ENCODE measurements around the gene HTT. TPM values are rescaled to one million over a fixed set of nuclear protein-coding genes. Genes with fewer than 3 reads are reported as not detected.

HTT gene
- total RNA-seq, 3 donors from 2014 or later (not counting 1 experiment from before 2014, with no cell fraction given), result 132 to 175 (median 165) TPM

- no peak for TF ChIP-seq CTCF (IDR thresholded peaks at IDR 0.05)
- Histone ChIP-seq H3K27ac (ENCODE audit: low read length) (no peak overlapping the region), H3K4me1 (ENCODE audit: control insufficient read depth, insufficient read depth, low read length) (peaks cover 19% of the 10 kb centered on the region), H3K27me3 (ENCODE audit: control insufficient read depth, insufficient read depth, low read length) (no peaks in the 10 kb centered on the region), H3K4me3 (ENCODE audit: low read length) (no peak overlapping the region), H3K9me3 (ENCODE audit: control insufficient read depth, insufficient read depth, low read length) (no peaks in the 10 kb centered on the region), H3K36me3 (ENCODE audit: control insufficient read depth, insufficient read depth, low read length) (no peaks in the 10 kb centered on the region)
- ATAC-seq (no peak), DNase-seq (no peak)
- intact Hi-C loops (cut with micrococcal nuclease), result no loop called here
- H3K4me1 Mint-ChIP-seq, result peaks cover 21 to 28% of the 10 kb centered on the region in 2 donors
- no peaks in the 10 kb centered on the region for H3K36me3 Mint-ChIP-seq
- peaks cover 0 to 3% of the 10 kb centered on the region in 2 donors for H3K27me3 Mint-ChIP-seq (ENCODE audit: low read depth in 2 of 2)
- no peaks in the 10 kb centered on the region for H3K9me3 Mint-ChIP-seq
- no peak overlapping the region for H3K27ac Mint-ChIP-seq
- 80% methylated on average over 8 of the region's 8 CpGs for WGBS (ENCODE audit: insufficient coverage)
- H3K4me3 Mint-ChIP-seq, result no peak overlapping the region
These were observed 40.2 kb upstream of the HTT start for GRCh38 chr4:3034231-3034630.

GRCh38 chr4:3035249-3035648 lies 39.2 kb upstream of the HTT start:
- Mint-ChIP-seq H3K36me3 (no peaks in the 10 kb centered on the region), H3K9me3 (no peaks in the 10 kb centered on the region), H3K4me1 (peaks cover 27 to 34% of the 10 kb centered on the region in 2 donors), H3K4me3 (no peak overlapping the region), H3K27me3 (ENCODE audit: low read depth in 2 of 2) (peaks cover 0 to 3% of the 10 kb centered on the region in 2 donors), H3K27ac (no peak overlapping the region)
- H3K27me3 ChIP-seq (ENCODE audit: control insufficient read depth, insufficient read depth, low read length), result no peaks in the 10 kb centered on the region
- TF ChIP-seq CTCF (IDR thresholded peaks at IDR 0.05), result no peak
- H3K4me1 ChIP-seq (ENCODE audit: control insufficient read depth, insufficient read depth, low read length), result peaks cover 26% of the 10 kb centered on the region
- no peak for DNase-seq
- no peak overlapping the region for H3K27ac ChIP-seq (ENCODE audit: low read length)
- H3K9me3 ChIP-seq (ENCODE audit: control insufficient read depth, insufficient read depth, low read length), result no peaks in the 10 kb centered on the region
- no peak for ATAC-seq
- intact Hi-C loops (cut with micrococcal nuclease), result loop anchor here (5.0 kb wide), 1 partner anchor 273 kb away; no protein-coding TSS in a partner anchor
- H3K36me3 ChIP-seq (ENCODE audit: control insufficient read depth, insufficient read depth, low read length), result no peaks in the 10 kb centered on the region
- 89% methylated on average over 8 of the region's 8 CpGs for WGBS (ENCODE audit: insufficient coverage)
- H3K4me3 ChIP-seq (ENCODE audit: low read length), result no peak overlapping the region

- intact Hi-C loops (cut with micrococcal nuclease), result loop anchor here (5.0 kb wide), 1 partner anchor 273 kb away; no protein-coding TSS in a partner anchor
- no peaks in the 10 kb centered on the region for H3K36me3 ChIP-seq (ENCODE audit: control insufficient read depth, insufficient read depth, low read length)
- TF ChIP-seq CTCF (IDR thresholded peaks at IDR 0.05), result no peak
- H3K9me3 ChIP-seq (ENCODE audit: control insufficient read depth, insufficient read depth, low read length), result no peaks in the 10 kb centered on the region
- peaks cover 31 to 34% of the 10 kb centered on the region in 2 donors for H3K4me1 Mint-ChIP-seq
- H3K9me3 Mint-ChIP-seq, result no peaks in the 10 kb centered on the region
- DNase-seq (no peak), ATAC-seq (no peak)
- 86% methylated on average over 6 of the region's 6 CpGs for WGBS (ENCODE audit: insufficient coverage)
- peaks cover 31% of the 10 kb centered on the region for H3K4me1 ChIP-seq (ENCODE audit: control insufficient read depth, insufficient read depth, low read length)
- H3K27ac ChIP-seq (ENCODE audit: low read length), result no peak overlapping the region
- no peak overlapping the region for H3K27ac Mint-ChIP-seq
- H3K27me3 ChIP-seq (ENCODE audit: control insufficient read depth, insufficient read depth, low read length), result no peaks in the 10 kb centered on the region
- peaks cover 0 to 3% of the 10 kb centered on the region in 2 donors for H3K27me3 Mint-ChIP-seq (ENCODE audit: low read depth in 2 of 2)
- no peaks in the 10 kb centered on the region for H3K36me3 Mint-ChIP-seq
- no peak overlapping the region for H3K4me3 Mint-ChIP-seq
- no peak overlapping the region for H3K4me3 ChIP-seq (ENCODE audit: low read length)
These were observed 38.8 kb upstream of the HTT start for GRCh38 chr4:3035674-3036073.
